HCT116 (cell line): ENCODE measurements around the gene CGGBP1. TPM values are rescaled to one million over a fixed set of nuclear protein-coding genes. Genes with fewer than 3 reads are reported as not detected.

ENCODE experiments used
- ATAC-seq: fragments of 200-7000 bp; cut with Tn5 transposase; 2 replicates; pipeline ENCODE4 v1.9.1; 2020; ENCODE audit warnings: mild to moderate bottlenecking, moderate library complexity
- BruUV-seq: library from RNA; stranded (reverse); fragments of 400-500 nt; replicated peaks from 2 replicates; lab custom pipeline; 2021; lab: Mats Ljungman, UMichigan
- CTCF ChIA-PET: fragments of 300-600 bp; sonication (Branson Sonifier 250); formaldehyde crosslinking; loops from one replicate; lab custom pipeline; 2021; ENCODE audit warnings: antibody characterized with exemption; lab: Charles Lee
- POLR2A ChIA-PET: fragments of 300-600, 350-600 bp; sonication (Branson Sonifier 250); formaldehyde crosslinking; loops from one replicate; lab custom pipeline; 2021; ENCODE audit warnings: antibody characterized with exemption; lab: Charles Lee
- RAD21 ChIA-PET, 2 experiments: fragments of 300-600 bp; sonication (Branson Sonifier 250); formaldehyde crosslinking; loops; one replicate each; lab custom pipeline; 2023; ENCODE audit warnings: low total read pairs in 2 of 2; ENCODE audit not compliant: uncharacterized antibody in 2 of 2, unreplicated experiment in 2 of 2, low non-redundant PET in 1 of 2; lab: Charles Lee
- DNase-seq: peaks from one replicate; pipeline ENCODE4 v3.0.0-alpha.2; 2010; ENCODE audit warnings: low read depth, low spot score
- H2AFZ ChIP-seq: fragments of 200-600 bp; shearing (Covaris generic), sonication (generic); 2 replicates; pipeline ENCODE4 v1.6.1; 2017; ENCODE audit warnings: low read depth, mixed run types, mixed read lengths, antibody characterized with exemption, low read length; ENCODE audit not compliant: poor library complexity, severe bottlenecking
- H3K27ac ChIP-seq: 2 replicates; pipeline ENCODE4 v1.5.1; 2012; ENCODE audit warnings: low read depth, low read length
- H3K27me3 ChIP-seq: fragments of 200-600 bp; sonication (generic); 2 replicates; pipeline ENCODE4 v1.6.1; 2016; ENCODE audit warnings: mixed run types, low read length, mixed read lengths; ENCODE audit not compliant: insufficient read depth
- H3K36me3 ChIP-seq, 2 experiments: fragments of 200-500 bp in 1 of 2; fragments of 200-600 bp in 1 of 2; sonication (Bioruptor generic) in 1 of 2; sonication (generic) in 1 of 2; 2 replicates each; pipeline versions ENCODE4 v1.5.1 to v1.6.1; 2014 to 2016; ENCODE audit warnings: low read length in 2 of 2, inconsistent platforms in 1 of 2, mixed read lengths in 1 of 2, mixed run types in 1 of 2; ENCODE audit not compliant: insufficient read depth in 2 of 2, control insufficient read depth in 1 of 2
- H3K4me1 ChIP-seq, 2 experiments: fragments of 200-600 bp in 1 of 2; sonication (generic) in 1 of 2; 2 replicates each; pipeline versions ENCODE4 v1.5.1 to v1.6.1; 2012 to 2017; ENCODE audit warnings: low read length in 2 of 2, inconsistent platforms in 1 of 2, mild to moderate bottlenecking in 1 of 2, mixed read lengths in 1 of 2, mixed run types in 1 of 2, moderate library complexity in 1 of 2; ENCODE audit not compliant: insufficient read depth in 2 of 2, control insufficient read depth in 1 of 2
- H3K4me2 ChIP-seq: fragments of 200-600 bp; sonication (generic); 2 replicates; pipeline ENCODE4 v1.6.1; 2017; ENCODE audit warnings: mixed run types, low read length, mixed read lengths
- H3K4me3 ChIP-seq, 2 experiments: fragments of 200-600 bp in 1 of 2; sonication (generic) in 1 of 2; replicated peaks in 1 of 2; 2 replicates each; pipeline ENCODE4 v1.5.1; 2011 to 2016; ENCODE audit warnings: low read length in 2 of 2, control low read depth in 1 of 2, low read depth in 1 of 2, mild to moderate bottlenecking in 1 of 2, mixed read lengths in 1 of 2, mixed run types in 1 of 2
- H3K79me2 ChIP-seq: fragments of 200-600 bp; sonication (generic); 2 replicates; pipeline ENCODE4 v1.6.1; 2017; ENCODE audit warnings: mild to moderate bottlenecking, mixed run types, low read length, moderate library complexity, mixed read lengths; ENCODE audit not compliant: insufficient read depth
- H3K9ac ChIP-seq: fragments of 200-600 bp; sonication (generic); 2 replicates; pipeline ENCODE4 v1.6.1; 2016; ENCODE audit warnings: low read length, mixed read lengths
- H3K9me2 ChIP-seq: fragments of 200-600 bp; sonication (generic), shearing (Covaris generic); 2 replicates; pipeline ENCODE4 v1.6.1; 2017; ENCODE audit warnings: mixed run types, mild to moderate bottlenecking, moderate library complexity; ENCODE audit not compliant: insufficient read depth
- H3K9me3 ChIP-seq, 2 experiments: fragments of 200-500 bp in 1 of 2; fragments of 200-600 bp in 1 of 2; sonication (Bioruptor generic) in 1 of 2; sonication (generic) in 1 of 2; 2 replicates each; pipeline ENCODE4 v1.6.1; 2014 to 2017; ENCODE audit warnings: low read length in 2 of 2, mixed read lengths in 2 of 2, inconsistent platforms in 1 of 2, low read depth in 1 of 2, mild to moderate bottlenecking in 1 of 2, mixed run types in 1 of 2, moderate library complexity in 1 of 2; ENCODE audit not compliant: control insufficient read depth in 1 of 2, insufficient read depth in 1 of 2
- H4K20me1 ChIP-seq: fragments of 200-600 bp; sonication (generic), shearing (Covaris generic); 2 replicates; pipeline ENCODE4 v1.6.1; 2017; ENCODE audit warnings: mixed run types, mild to moderate bottlenecking, moderate library complexity; ENCODE audit not compliant: insufficient read depth
- CBX3 ChIP-seq: IDR thresholded peaks from 2 replicates; pipeline ENCODE4 v1.6.1; 2012; ENCODE audit warnings: low read depth
- EGR1 ChIP-seq: IDR thresholded peaks from 2 replicates; pipeline ENCODE4 v1.6.1; 2012; ENCODE audit warnings: low read depth
- EZH2 ChIP-seq: fragments of 200-600 bp; sonication (generic); IDR thresholded peaks from 2 replicates; pipeline ENCODE4 v1.6.1; 2017; ENCODE audit warnings: antibody characterized with exemption, mixed run types
- SIN3A ChIP-seq: IDR thresholded peaks from 2 replicates; pipeline ENCODE4 v1.6.1; 2012; ENCODE audit warnings: low read depth
- YY1 ChIP-seq: IDR thresholded peaks from 2 replicates; pipeline ENCODE4 v1.6.1; 2011; ENCODE audit warnings: low read length, low read depth, moderate library complexity, mild to moderate bottlenecking; ENCODE audit not compliant: insufficient replicate concordance; ENCODE audit errors: extremely low read depth
- ZNF274 ChIP-seq: fragments of 200-500 bp; sonication (Bioruptor generic); IDR thresholded peaks from 2 replicates; pipeline ENCODE4 v1.6.1; 2014; ENCODE audit warnings: mild to moderate bottlenecking, low read depth, low read length, inconsistent platforms
- intact Hi-C: fragments of 100-400 bp; cut with micrococcal nuclease; formaldehyde crosslinking; loops from 2 replicates; pipeline ENCODE4 v1.10.0; 2022
- total RNA-seq: library from RNA; stranded (reverse); gene quantifications from one replicate; pipeline ENCODE4 v1.2.1, GENCODE V29; 2021; ENCODE audit not compliant: unreplicated experiment
- TF ChIP-seq, protein P1 (sequence below): IDR thresholded peaks from 2 replicates; pipeline ENCODE4 v1.6.1; 2012
- TF ChIP-seq, protein P2 (sequence below), 3 experiments: fragments of 200-600 bp in 1 of 3; sonication (generic) in 1 of 3; IDR thresholded peaks in 2 of 3; conservative IDR thresholded peaks in 1 of 3; 2 replicates each; pipeline ENCODE4 v1.5.1; 2012 to 2017; ENCODE audit warnings: low read depth in 2 of 3, low read length in 2 of 3, antibody characterized with exemption in 1 of 3, borderline replicate concordance in 1 of 3, control low read depth in 1 of 3, mild to moderate bottlenecking in 1 of 3, mixed read lengths in 1 of 3, mixed run types in 1 of 3, moderate library complexity in 1 of 3; ENCODE audit not compliant: insufficient read depth in 1 of 3

The CGGBP1 gene
- total RNA-seq, 1 experiment from 2014 or later, result 52.7 TPM

DNA sequence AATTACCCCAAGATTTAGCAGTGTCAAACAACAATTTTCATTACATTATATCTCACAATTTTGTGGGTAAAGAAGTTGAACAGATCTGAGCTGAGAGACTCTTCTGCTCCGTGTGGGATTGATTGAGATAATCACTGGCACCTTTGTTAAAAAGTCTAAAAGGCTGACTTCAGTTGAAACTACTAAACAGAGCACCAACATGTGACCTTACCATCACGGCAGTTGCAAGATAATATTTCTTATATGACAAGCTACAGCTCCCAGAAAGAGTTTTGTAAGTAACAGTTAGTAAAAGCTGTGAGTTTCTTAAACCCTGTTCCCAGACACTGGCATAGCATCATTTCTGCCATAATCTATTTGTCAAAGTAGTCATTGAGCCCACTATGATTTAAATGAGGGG is 25.0 kb downstream of the CGGBP1 start:
- no peak overlapping the region for H3K4me2 ChIP-seq
- H2AFZ ChIP-seq, result no peak overlapping the region
- H3K4me3 ChIP-seq, result no peak overlapping the region
- DNase-seq (no peak), ATAC-seq (no peak)
- intact Hi-C loops, result no loop called here
- ChIA-PET RAD21 (no interaction called here), POLR2A (no interaction called here), CTCF (no interaction called here)
- no peaks in the 10 kb centered on the region for H3K9me3 ChIP-seq
- H4K20me1 ChIP-seq, result no peaks in the 10 kb centered on the region
- no peak for TF ChIP-seq EGR1
- TF ChIP-seq, protein P1, sequence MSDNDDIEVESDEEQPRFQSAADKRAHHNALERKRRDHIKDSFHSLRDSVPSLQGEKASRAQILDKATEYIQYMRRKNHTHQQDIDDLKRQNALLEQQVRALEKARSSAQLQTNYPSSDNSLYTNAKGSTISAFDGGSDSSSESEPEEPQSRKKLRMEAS, result no peak
- no peak for TF ChIP-seq SIN3A
- no peak for TF ChIP-seq EZH2
- no peak for TF ChIP-seq ZNF274
- no peak for TF ChIP-seq YY1
- H3K79me2 ChIP-seq, result no peaks in the 10 kb centered on the region
- H3K36me3 ChIP-seq, result no peaks in the 10 kb centered on the region
- BruUV-seq, result no TSS peak
- H3K9me2 ChIP-seq, result no peaks in the 10 kb centered on the region
- H3K27me3 ChIP-seq, result no peaks in the 10 kb centered on the region
- H3K27ac ChIP-seq, result no peak overlapping the region
- H3K9ac ChIP-seq, result no peak overlapping the region
- peaks cover 0 to 10% of the 10 kb centered on the region in 2 experiments; a peak in 1 of 4 replicates for H3K4me1 ChIP-seq

DNA sequence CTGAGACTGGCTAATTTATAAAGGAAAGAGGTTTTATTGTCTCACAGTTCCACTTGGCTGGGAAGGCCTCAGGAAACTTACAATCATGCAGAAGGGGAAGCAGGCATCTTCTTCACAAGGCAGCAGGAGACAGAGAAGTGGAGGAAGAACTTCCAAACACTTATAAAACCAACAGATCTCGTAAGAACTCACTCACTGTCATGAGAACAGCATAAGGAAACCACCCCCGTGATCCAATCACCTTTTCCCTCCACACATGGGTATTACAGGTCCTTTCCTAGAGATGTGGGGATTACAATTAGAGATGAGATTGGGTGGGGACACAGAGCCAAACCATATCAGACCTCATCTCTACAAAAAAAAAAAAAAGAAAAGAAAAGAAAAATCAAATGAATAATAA is 25.7 kb downstream of the CGGBP1 start:
- Histone ChIP-seq H3K9me2 (no peaks in the 10 kb centered on the region), H3K9me3 (no peaks in the 10 kb centered on the region), H2AFZ (no peak overlapping the region), H3K4me1 (peaks cover 0 to 10% of the 10 kb centered on the region in 2 experiments; a peak in 1 of 4 replicates), H3K79me2 (no peaks in the 10 kb centered on the region), H3K9ac (no peak overlapping the region), H3K4me3 (no peak overlapping the region), H4K20me1 (no peaks in the 10 kb centered on the region), H3K36me3 (no peaks in the 10 kb centered on the region), H3K27me3 (no peaks in the 10 kb centered on the region), H3K4me2 (no peak overlapping the region), H3K27ac (no peak overlapping the region)
- ATAC-seq, result no peak
- TF ChIP-seq SIN3A, result no peak
- no peak for TF ChIP-seq CBX3
- TF ChIP-seq, protein P2, sequence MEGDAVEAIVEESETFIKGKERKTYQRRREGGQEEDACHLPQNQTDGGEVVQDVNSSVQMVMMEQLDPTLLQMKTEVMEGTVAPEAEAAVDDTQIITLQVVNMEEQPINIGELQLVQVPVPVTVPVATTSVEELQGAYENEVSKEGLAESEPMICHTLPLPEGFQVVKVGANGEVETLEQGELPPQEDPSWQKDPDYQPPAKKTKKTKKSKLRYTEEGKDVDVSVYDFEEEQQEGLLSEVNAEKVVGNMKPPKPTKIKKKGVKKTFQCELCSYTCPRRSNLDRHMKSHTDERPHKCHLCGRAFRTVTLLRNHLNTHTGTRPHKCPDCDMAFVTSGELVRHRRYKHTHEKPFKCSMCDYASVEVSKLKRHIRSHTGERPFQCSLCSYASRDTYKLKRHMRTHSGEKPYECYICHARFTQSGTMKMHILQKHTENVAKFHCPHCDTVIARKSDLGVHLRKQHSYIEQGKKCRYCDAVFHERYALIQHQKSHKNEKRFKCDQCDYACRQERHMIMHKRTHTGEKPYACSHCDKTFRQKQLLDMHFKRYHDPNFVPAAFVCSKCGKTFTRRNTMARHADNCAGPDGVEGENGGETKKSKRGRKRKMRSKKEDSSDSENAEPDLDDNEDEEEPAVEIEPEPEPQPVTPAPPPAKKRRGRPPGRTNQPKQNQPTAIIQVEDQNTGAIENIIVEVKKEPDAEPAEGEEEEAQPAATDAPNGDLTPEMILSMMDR (IDR thresholded peaks at IDR 0.05 in 2 of 3, conservative IDR thresholded peaks at IDR 0.05 in 1 of 3; ENCODE audit: borderline replicate concordance in 1 of 3, insufficient read depth in 1 of 3, low read depth in 2 of 3, low read length in 2 of 3), result no peak
- no peak for TF ChIP-seq ZNF274
- no peak for DNase-seq
- ChIA-PET CTCF (no interaction called here), RAD21 (no interaction called here), POLR2A (no interaction called here)
- BruUV-seq, result no TSS peak
- intact Hi-C loops, result no loop called here
